ENCODE measurements around the gene EDEM1.

DNA sequence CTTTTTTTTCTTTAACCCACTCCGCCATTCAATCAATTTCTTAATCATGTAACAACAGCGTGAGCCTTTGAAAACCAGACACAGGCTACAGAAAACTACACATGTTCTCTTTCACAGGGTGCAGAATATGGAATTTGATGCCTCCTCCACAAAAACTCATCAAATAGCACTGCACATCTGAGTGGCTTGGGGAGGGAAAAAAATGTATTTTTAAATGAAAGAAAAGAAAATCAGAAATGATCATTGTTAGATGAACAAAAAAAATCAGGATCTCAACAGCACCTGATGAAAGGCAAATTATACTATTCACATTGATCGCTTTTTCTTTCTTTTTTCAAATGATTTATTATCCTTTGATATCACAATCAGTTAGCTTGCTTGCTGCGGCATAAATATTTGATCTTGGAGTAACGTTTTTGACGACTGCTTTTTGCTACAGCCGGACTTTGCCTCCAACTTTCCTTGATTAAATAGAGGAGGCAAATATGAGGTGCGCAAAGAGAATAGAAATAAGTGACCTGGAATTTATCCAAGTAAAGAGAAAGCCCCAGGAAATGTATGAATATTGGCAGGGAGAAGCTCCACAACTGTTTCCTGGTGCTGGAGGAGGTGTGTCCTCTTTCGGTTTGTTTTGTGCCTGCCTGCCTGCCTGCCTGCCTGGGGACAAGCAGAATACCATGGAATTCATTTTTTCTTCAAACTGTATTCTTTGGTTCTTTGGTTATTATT, 63.1 kb downstream of the EDEM1 start:
- TF ChIP-seq, protein P1, sequence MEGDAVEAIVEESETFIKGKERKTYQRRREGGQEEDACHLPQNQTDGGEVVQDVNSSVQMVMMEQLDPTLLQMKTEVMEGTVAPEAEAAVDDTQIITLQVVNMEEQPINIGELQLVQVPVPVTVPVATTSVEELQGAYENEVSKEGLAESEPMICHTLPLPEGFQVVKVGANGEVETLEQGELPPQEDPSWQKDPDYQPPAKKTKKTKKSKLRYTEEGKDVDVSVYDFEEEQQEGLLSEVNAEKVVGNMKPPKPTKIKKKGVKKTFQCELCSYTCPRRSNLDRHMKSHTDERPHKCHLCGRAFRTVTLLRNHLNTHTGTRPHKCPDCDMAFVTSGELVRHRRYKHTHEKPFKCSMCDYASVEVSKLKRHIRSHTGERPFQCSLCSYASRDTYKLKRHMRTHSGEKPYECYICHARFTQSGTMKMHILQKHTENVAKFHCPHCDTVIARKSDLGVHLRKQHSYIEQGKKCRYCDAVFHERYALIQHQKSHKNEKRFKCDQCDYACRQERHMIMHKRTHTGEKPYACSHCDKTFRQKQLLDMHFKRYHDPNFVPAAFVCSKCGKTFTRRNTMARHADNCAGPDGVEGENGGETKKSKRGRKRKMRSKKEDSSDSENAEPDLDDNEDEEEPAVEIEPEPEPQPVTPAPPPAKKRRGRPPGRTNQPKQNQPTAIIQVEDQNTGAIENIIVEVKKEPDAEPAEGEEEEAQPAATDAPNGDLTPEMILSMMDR (IDR thresholded peaks at IDR 0.05): no peak
- no peak for TF ChIP-seq POLR2A (IDR thresholded peaks at IDR 0.05)

Measured in testis (tissue), 2 donors.